Raji (cell line): ENCODE results near the gene RPL4.

Experiments used
- POLR2A ChIP-seq: IDR thresholded peaks from 2 replicates; pipeline ENCODE4 v1.6.1; 2011; ENCODE audit warnings: low read depth, low read length, control low read depth; ENCODE audit not compliant: insufficient read depth

RPL4 gene

GRCh38 chr15:66498501-66499386, 5.9 kb downstream of the RPL4 start:
- TF ChIP-seq POLR2A = no peak

- peak; percentile 85 for TF ChIP-seq POLR2A
Measured at GRCh38 chr15:66497502-66498455, 6.9 kb downstream of the RPL4 start, which contains the start of gene SNAPC5. SNAPC5 (minus strand) TSS chr15:66497762; CDS start chr15:66497731, 31 bp downstream.

GRCh38 chr15:66496951-66497501, 7.6 kb downstream of the RPL4 start:
- no peak for TF ChIP-seq POLR2A

GRCh38 chr15:66494262-66494661, 10.4 kb downstream of the RPL4 start:
- no peak for TF ChIP-seq POLR2A

GRCh38 chr15:66491846-66492245, 12.8 kb downstream of the RPL4 start:
- no peak for TF ChIP-seq POLR2A

- no peak for TF ChIP-seq POLR2A
Measured at GRCh38 chr15:66489179-66489791, 15.4 kb downstream of the RPL4 start.

GRCh38 chr15:66488525-66488924, 16.1 kb downstream of the RPL4 start:
- no peak for TF ChIP-seq POLR2A

- no peak for TF ChIP-seq POLR2A
Measured at GRCh38 chr15:66486887-66487286, 17.8 kb downstream of the RPL4 start.

- no peak for TF ChIP-seq POLR2A
Measured at GRCh38 chr15:66484539-66485112, 20.0 kb downstream of the RPL4 start.

- TF ChIP-seq POLR2A = no peak
Measured at GRCh38 chr15:66483131-66483566, 21.5 kb downstream of the RPL4 start.

- TF ChIP-seq POLR2A = no peak
Measured at GRCh38 chr15:66482539-66482938, 22.1 kb downstream of the RPL4 start.

- no peak for TF ChIP-seq POLR2A
Measured at GRCh38 chr15:66481107-66481856, 23.4 kb downstream of the RPL4 start.

- no peak for TF ChIP-seq POLR2A
Measured at GRCh38 chr15:66480267-66480666, 24.4 kb downstream of the RPL4 start.

- no peak for TF ChIP-seq POLR2A
Measured at GRCh38 chr15:66477011-66477410, 27.6 kb downstream of the RPL4 start.
